ENCODE results near the gene GNLY.

- no peak for TF ChIP-seq TOX (CRISPR knock-in tag; IDR thresholded peaks at IDR 0.05; ENCODE audit: borderline replicate concordance)
- no peak for TF ChIP-seq ZFP30 (CRISPR knock-in tag; IDR thresholded peaks at IDR 0.05)
- no peak for TF ChIP-seq ZNF8 (CRISPR knock-in tag; IDR thresholded peaks at IDR 0.05)
- TF ChIP-seq ISL1 (CRISPR knock-in tag; IDR thresholded peaks at IDR 0.05): no peak
- TF ChIP-seq RARB (CRISPR knock-in tag; IDR thresholded peaks at IDR 0.05): no peak
- no peak for TF ChIP-seq PATZ1 (CRISPR knock-in tag; IDR thresholded peaks at IDR 0.05; ENCODE audit: borderline replicate concordance)
- no peak for TF ChIP-seq SNAI2 (CRISPR knock-in tag; IDR thresholded peaks at IDR 0.05)
- TF ChIP-seq ESRRG (CRISPR knock-in tag; IDR thresholded peaks at IDR 0.05): no peak
- TF ChIP-seq ZC3H10 (CRISPR knock-in tag; IDR thresholded peaks at IDR 0.05): no peak
- no peak for TF ChIP-seq PPARA (CRISPR knock-in tag; IDR thresholded peaks at IDR 0.05; ENCODE audit: borderline replicate concordance)
These were observed 21.7 kb upstream of the GNLY start for GRCh38 chr2:85672456-85672855.

All from SK-N-SH treated with all-trans-retinoic acid at 6 μM for 48 hours (cell line).